Stimulated activated naive CD8-positive, alpha-beta T cell treated with anti-CD3 and anti-CD28 coated beads, Interleukin-15, amount 100 ng/mL, for 72 hours (primary cell): ENCODE data around the gene NOG.

Experiments
- ATAC-seq: fragments of 150-1000 bp; cut with Tn5 transposase; 2 replicates; pipeline ENCODE4 v1.10.0; 2021; ENCODE audit warnings: mild to moderate bottlenecking, moderate library complexity
- DNase-seq, 2 donors: peaks; one replicate each; pipeline ENCODE4 v3.0.0; 2021 to 2022
- H3K27ac Mint-ChIP-seq, 2 donors: one replicate each; pipeline ENCODE4 v1.8.0; 2022; ENCODE audit warnings: mild to moderate bottlenecking in 2 of 2, mixed read lengths in 2 of 2, moderate library complexity in 2 of 2
- H3K27me3 Mint-ChIP-seq: one replicate; pipeline ENCODE4 v1.8.0; 2022; ENCODE audit warnings: mixed read lengths
- H3K4me1 Mint-ChIP-seq: one replicate; pipeline ENCODE4 v1.8.0; 2022; ENCODE audit warnings: mild to moderate bottlenecking, mixed read lengths
- H3K4me3 Mint-ChIP-seq, 2 donors: one replicate each; pipeline ENCODE4 v1.8.0; 2022; ENCODE audit warnings: mild to moderate bottlenecking in 2 of 2, mixed read lengths in 2 of 2, moderate library complexity in 1 of 2
- H3K9me3 Mint-ChIP-seq, 2 donors: one replicate each; pipeline ENCODE4 v1.8.0; 2022; ENCODE audit warnings: mixed read lengths in 2 of 2

The NOG gene

DNA sequence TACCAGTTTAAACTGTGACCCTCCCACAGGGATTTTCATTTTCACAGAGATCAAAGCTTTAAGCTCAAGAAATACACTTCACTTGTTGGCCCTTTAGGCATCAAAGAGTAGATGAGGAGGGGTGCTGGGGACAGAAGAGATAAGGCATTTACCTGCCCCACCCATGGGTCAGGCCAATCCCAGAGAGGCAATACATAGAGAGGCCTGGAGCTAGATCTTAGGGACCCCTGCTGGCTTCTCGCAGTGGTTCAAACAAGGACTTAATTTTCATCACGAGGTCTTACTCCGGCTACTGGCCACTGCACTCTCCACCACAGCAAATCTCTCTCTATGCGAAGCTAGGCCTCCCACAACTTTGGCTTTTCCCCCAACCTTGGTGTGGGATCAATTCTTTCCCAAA is 46.6 kb downstream of the NOG start:
- Mint-ChIP-seq H3K4me1 (peaks cover 16% of the 10 kb centered on the region), H3K27me3 (no peaks in the 10 kb centered on the region), H3K9me3 (no peaks in the 10 kb centered on the region), H3K27ac (peak overlapping the region in 1 of 2 donors; percentile 50), H3K4me3 (no peak overlapping the region)
- DNase-seq (no peak), ATAC-seq (no peak)

DNA sequence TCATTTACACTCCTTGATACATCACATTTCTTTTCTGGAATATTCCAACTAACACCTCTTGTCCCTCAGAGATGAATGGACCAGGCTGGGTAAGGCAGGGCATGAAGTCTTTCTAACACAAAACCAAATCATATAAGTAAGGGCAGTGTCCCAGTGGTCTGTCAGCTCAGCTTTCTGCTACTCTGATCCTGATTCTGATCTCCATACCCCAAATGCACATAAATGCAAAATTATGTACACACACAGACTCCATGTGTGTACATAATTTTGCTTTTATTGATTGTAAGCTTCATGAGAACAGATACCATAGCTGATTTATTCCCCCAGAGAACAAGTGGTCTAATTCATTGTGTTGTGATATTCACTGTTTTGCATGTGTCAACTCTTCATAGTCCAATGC is 47.9 kb downstream of the NOG start:
- DNase-seq (no peak), ATAC-seq (no peak)
- Mint-ChIP-seq H3K4me1 (peaks cover 16% of the 10 kb centered on the region), H3K4me3 (no peak overlapping the region), H3K9me3 (no peaks in the 10 kb centered on the region), H3K27ac (peak overlapping the region in 1 of 2 donors; percentile 2), H3K27me3 (no peaks in the 10 kb centered on the region)

DNA sequence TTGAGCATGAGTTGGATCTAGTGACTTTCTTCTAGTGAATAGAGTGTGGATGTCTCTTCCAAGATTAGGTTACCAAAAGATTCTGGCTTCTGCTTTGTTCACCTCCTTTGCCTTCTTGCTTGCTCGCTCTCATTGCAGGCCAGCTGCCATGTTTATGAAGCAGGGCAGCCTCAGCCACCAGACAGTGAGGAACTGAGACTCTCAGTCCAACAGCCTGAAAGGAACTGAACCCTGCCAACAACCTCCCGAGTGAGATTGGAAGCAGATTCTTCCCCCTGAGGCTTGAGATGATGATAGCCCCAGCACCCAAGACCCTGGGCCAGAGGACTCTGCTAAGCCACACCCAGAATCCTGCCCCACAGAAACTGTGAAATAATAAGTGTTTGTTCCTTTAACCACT is 48.4 kb downstream of the NOG start:
- Mint-ChIP-seq H3K4me1 (peaks cover 16% of the 10 kb centered on the region), H3K9me3 (no peaks in the 10 kb centered on the region), H3K27ac (peak overlapping the region in 1 of 2 donors; percentile 45), H3K27me3 (no peaks in the 10 kb centered on the region), H3K4me3 (no peak overlapping the region)
- no peak for ATAC-seq
- no peak for DNase-seq

DNA sequence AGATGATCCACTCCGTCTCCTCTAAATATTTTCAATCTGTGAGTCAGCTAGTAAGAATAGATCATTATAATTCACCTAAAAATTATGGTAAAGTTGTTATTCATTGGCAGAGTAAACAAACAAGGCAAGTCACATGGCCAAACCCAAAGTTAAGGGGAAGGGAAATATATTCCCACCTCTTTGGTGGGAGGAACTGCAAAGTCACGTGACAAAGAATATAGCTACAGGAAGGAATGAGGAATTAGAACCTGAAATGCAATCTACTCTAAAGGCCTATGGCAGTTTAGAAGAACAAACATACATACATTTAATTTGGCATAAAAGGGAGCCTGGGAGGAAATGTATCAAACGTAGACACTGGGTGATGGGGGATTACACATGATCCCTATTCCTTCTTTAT is 48.9 kb downstream of the NOG start:
- ATAC-seq (no peak), DNase-seq (no peak)
- peaks cover 16% of the 10 kb centered on the region for H3K4me1 Mint-ChIP-seq
- H3K27ac Mint-ChIP-seq = no peak overlapping the region
- H3K9me3 Mint-ChIP-seq = no peaks in the 10 kb centered on the region
- H3K27me3 Mint-ChIP-seq = no peaks in the 10 kb centered on the region
- no peak overlapping the region for H3K4me3 Mint-ChIP-seq
